HG02798 (cell line): Measurements from ENCODE around the gene TNFRSF19.
"Not testable (repeated sequence)": the region's sequence is repeated elsewhere in the genome, so short reads cannot be mapped to it uniquely, and the experiment has no call there.

Experiments
- ATAC-seq: cut with Tn5 transposase; IDR thresholded peaks from one replicate; pipeline ENCODE4 v1.9.1; 2021; ENCODE audit warnings: mild to moderate bottlenecking; ENCODE audit not compliant: unreplicated experiment, poor library complexity

The TNFRSF19 gene, protein sequence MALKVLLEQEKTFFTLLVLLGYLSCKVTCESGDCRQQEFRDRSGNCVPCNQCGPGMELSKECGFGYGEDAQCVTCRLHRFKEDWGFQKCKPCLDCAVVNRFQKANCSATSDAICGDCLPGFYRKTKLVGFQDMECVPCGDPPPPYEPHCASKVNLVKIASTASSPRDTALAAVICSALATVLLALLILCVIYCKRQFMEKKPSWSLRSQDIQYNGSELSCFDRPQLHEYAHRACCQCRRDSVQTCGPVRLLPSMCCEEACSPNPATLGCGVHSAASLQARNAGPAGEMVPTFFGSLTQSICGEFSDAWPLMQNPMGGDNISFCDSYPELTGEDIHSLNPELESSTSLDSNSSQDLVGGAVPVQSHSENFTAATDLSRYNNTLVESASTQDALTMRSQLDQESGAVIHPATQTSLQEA

DNA sequence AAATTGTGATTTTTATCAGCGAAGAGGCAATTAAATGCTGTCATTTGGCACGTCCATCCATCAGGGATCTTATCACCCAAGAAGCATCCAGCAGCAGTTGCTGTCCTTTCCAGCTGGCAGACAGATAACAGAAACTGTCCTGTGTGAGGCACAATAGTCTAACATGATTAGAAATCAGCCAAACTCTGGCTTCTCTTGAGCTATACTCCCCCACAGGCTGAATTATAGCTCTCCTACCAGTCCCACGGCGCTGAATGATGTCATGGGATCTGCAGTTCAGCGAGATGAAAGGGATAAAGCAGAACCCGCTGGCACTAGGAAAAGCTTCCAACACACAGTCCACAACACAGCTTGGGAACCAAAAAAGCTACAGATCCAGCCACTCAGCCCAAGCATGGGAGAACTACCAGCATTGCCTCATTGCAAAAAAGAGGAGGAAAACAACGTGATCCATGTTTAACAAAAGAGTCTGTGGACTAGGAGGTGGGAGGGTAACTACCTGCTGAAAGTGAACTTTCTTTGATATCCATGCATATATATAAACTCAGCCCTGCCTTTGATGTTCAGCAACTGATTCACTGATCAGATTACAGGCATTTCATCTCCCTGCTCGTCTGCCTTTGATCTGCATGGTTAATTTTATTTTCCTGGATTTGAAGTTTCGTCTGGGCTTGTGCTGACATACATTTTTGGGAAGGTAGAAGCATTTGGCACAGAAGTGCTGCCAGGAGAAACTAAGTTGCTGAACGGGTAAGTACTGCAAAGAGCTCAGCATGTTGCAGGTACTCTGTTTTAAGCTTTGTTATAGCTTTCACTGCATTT is at the start of gene TNFRSF19:
TSS of gene TNFRSF19 (plus strand) at position 314 of the 822 bp plus-strand sequence. CDS start 19,772 bp downstream, outside the sequence.
- no peak for ATAC-seq

- not testable (repeated sequence) for ATAC-seq
These were observed 40.3 kb upstream of the TNFRSF19 start for GRCh38 chr13:23529926-23530325.

DNA sequence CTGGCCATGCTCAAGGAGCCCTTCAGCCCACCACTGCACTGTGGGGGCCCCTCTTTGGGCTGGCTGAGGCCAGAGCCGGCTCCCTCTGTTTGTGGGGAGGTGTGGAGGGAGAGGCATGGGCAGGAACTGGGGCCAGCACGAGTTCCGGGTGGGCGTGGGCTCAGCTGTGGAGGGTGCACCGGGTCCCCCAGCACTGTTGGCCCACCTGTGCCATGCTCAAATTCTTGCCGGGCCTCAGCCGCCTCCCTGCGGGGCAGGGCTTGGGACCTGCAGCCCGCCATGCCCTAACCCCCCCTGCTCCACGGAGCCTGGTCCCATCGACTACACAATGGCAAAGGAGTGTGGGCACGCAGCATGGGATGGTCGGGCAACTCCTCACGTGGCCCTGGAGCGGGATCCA is 38.8 kb upstream of the TNFRSF19 start:
- ATAC-seq: no peak

- ATAC-seq: no peak
These were observed 36.1 kb upstream of the TNFRSF19 start for GRCh38 chr13:23534090-23534489.

DNA sequence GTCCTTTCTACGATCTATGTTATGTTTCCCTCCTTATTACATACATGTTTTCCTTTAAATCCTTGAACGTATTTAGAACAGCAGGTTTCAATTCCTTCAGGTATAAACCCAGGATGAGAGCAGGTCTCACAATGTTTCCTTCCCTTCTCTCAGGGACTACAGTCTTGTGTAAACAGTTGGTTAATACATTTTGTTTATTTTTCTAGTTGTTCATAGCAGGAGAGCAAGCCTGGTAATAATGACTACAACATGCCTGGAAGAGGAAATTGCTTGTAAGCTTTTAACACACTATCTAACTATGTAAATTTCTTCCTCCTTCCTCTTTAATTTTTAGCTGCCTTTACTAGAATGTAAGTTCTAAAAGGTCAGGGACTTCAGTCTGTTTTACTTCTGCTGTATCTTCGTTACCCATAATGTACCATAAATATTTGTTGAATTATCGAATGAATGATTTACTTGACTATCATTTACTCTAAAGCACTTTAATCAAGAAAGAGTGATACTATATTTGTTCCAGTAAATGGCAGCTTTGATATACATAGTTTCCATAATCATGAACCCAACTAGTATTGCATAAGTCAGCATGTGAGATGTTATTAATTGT is 28.9 kb upstream of the TNFRSF19 start:
- no peak for ATAC-seq

GRCh38 chr13:23544668-23545067 is 25.5 kb upstream of the TNFRSF19 start:
- no peak for ATAC-seq

DNA sequence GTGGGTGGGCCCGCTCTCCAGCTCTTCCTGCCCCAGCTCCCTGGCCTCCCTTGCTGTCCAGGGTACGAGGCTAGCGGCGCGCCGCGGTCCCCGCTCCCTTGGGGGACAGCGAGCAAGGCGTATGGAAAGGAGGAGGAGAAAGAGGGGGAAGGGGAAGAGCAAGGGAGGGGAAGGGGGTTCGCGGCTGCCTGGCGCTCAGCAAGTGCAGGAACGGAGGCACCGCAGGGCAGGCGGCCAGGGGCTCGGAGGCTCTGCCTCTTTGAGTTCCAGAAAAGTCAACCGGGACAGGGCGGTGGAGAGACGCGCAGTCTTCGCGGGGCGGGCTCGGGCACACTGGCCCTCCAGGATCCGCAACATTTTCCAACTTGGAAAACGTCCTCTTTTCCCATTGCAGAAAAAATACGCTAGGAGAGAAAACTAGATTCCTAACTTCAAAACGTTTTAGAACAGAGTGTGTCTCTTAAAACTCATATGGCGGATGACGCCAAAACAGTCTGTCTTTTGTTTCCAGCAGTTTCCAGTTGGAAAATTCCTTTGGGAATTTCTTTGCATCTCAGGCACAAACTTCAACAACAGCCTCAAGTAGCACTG is 23.1 kb upstream of the TNFRSF19 start:
- ATAC-seq: no peak

GRCh38 chr13:23549724-23550123 is 20.5 kb upstream of the TNFRSF19 start:
- no peak for ATAC-seq

DNA sequence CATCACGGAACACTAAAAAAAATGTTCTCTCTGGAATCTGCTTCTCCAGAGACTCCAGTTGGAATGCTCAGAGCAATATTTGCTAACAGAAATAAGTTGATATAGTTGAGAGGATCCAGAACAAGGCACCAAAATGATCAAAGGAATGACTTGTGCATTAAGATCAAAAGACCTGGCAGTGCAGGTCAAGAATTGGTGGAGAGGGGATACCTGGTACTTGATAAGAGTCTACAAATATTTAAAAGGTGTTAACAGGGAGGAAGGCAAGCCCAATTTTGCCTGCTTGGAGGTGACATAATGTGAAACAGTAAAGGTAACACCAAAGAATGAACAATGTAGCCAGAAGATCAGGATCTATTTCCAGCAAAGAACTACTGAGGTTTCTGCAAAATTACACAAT is 20.0 kb upstream of the TNFRSF19 start:
- ATAC-seq: no peak

- no peak for ATAC-seq
These were observed 18.8 kb upstream of the TNFRSF19 start for GRCh38 chr13:23551213-23552008.

GRCh38 chr13:23552171-23552570 is 18.0 kb upstream of the TNFRSF19 start:
- no peak for ATAC-seq

DNA sequence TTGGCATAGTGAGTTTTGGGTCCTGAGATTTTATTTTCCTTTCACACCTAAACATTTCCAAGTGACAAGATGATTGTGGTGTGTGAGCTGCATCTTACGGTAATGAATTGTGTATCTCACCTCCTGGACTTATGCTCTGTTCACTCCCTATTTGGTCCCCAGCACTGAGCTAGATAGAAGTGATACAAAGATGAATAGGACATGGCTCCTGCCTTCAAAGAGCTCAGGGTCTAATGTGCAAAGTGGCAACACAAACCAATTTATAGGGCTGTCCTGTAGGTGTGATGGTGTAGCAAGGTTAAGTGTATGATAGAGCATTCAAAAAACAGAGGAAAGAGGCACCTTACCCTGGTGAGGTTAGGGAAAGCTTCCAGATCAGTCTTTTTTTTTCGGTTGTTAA is 17.6 kb upstream of the TNFRSF19 start:
- no peak for ATAC-seq

GRCh38 chr13:23554000-23554399 is 16.2 kb upstream of the TNFRSF19 start:
- no peak for ATAC-seq

DNA sequence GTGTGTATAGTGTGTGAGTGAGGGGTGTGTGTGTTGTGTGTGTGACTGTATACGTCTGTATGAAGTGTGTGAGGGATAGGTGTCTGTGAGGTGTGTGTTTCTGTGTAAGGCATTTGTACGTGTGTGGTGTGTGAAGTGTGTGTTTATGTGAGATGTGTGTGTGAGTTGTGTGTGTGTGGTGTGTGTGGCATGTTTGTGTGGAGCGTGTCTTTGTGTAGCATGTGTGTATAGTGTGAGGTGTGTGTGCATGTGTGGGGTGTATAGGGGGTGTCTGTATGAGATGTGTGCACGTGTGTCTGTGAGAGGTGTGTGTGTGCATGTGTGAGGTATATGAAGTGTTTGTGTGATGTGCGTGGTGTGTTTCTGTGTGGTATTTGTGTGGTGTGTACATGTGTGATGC is 13.2 kb upstream of the TNFRSF19 start:
- no peak for ATAC-seq

GRCh38 chr13:23557733-23558132 is 12.5 kb upstream of the TNFRSF19 start:
- ATAC-seq: no peak

GRCh38 chr13:23558675-23559536 is 11.3 kb upstream of the TNFRSF19 start:
- no peak for ATAC-seq

DNA sequence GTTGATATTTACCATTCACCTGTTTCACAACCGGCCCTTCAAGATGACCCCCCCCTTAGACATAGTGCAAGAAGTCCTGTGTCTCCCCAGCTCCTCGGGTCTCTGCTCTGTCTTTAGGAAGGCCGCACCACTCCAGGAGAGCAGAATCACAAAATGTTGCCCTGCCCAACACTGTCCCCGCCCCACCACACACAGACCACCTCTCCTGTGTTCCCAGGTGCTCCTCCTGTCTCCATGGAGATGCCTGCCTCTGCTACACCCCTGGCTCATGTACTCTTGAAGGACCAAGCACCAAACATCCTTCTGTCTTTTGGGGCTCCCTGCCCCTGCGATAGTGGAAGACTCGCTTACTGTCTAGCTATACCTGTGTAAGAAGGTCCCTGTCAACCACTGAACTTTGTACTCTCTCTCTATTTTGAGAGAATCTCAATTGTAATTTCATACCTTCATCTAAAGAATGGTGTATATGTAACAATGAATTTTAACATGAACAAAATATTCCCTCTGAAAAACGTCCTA is 9.6 kb upstream of the TNFRSF19 start:
- ATAC-seq: no peak

DNA sequence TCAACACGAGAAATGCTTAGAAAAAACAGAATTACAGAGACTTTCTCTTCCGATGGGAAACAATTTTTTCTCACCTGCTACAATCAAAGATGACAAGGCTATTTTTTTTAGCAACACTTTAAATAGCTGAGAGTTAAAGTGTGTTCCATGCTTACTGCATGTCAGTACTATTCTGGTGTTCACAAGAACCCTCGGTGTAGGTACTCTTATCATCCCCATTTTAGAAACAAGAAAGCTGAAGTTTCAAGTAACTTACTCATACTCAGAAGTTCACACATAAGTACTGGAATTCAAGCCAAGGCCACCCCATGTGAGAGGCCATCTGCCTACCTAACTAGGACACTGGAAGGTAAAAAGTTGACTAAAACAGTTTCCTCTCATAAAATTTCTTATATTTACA is 9.0 kb upstream of the TNFRSF19 start:
- ATAC-seq: peak; percentile 74
